Nephron (organoid): ENCODE measurements around the gene DPYD.
"Not testable (repeated sequence)": the region's sequence is repeated elsewhere in the genome, so short reads cannot be mapped to it uniquely, and the experiment has no call there.

Experiments used
- H3K27ac Mint-ChIP-seq, 3 experiments: 2 replicates each; pipeline ENCODE4 v1.8.0; 2020; ENCODE audit warnings: mixed read lengths in 3 of 3, mild to moderate bottlenecking in 2 of 3, moderate library complexity in 1 of 3
- H3K27me3 Mint-ChIP-seq: 2 replicates; pipeline ENCODE4 v1.8.0; 2021; ENCODE audit warnings: low read depth, mild to moderate bottlenecking, moderate library complexity, mixed read lengths
- H3K36me3 Mint-ChIP-seq: 2 replicates; pipeline ENCODE4 v1.8.0; 2020; ENCODE audit warnings: low read depth, mixed read lengths
- H3K4me1 Mint-ChIP-seq: 2 replicates; pipeline ENCODE4 v1.8.0; 2020; ENCODE audit warnings: mixed read lengths
- H3K4me3 Mint-ChIP-seq, 3 experiments: 2 replicates each; pipeline ENCODE4 v1.8.0; 2020; ENCODE audit warnings: mild to moderate bottlenecking in 3 of 3, mixed read lengths in 3 of 3, moderate library complexity in 2 of 3
- H3K9me3 Mint-ChIP-seq: 2 replicates; pipeline ENCODE4 v1.8.0; 2020; ENCODE audit warnings: mixed read lengths
- CTCF ChIP-seq, 3 experiments: fragments of 200-600 bp; sonication (generic); IDR thresholded peaks; one replicate each; pipeline ENCODE4 v1.5.0; 2021; ENCODE audit warnings: antibody characterized with exemption in 3 of 3; ENCODE audit not compliant: unreplicated experiment in 3 of 3

Gene DPYD

GRCh38 chr1:97245026-97245425, 675.8 kb downstream of the DPYD start:
- H3K4me1 Mint-ChIP-seq: no peaks in the 10 kb centered on the region
- TF ChIP-seq CTCF (IDR thresholded peaks at IDR 0.05; ENCODE audit: unreplicated experiment in 3 of 3): no peak
- no peaks in the 10 kb centered on the region for H3K36me3 Mint-ChIP-seq
- H3K27ac Mint-ChIP-seq: no peak overlapping the region
- no peaks in the 10 kb centered on the region for H3K9me3 Mint-ChIP-seq
- H3K4me3 Mint-ChIP-seq: no peak overlapping the region
- no peaks in the 10 kb centered on the region for H3K27me3 Mint-ChIP-seq

GRCh38 chr1:97243973-97244560, 676.8 kb downstream of the DPYD start:
- H3K4me3 Mint-ChIP-seq: no peak overlapping the region
- peak; percentile 50 to 65 (median 53) for TF ChIP-seq CTCF (IDR thresholded peaks at IDR 0.05; ENCODE audit: unreplicated experiment in 3 of 3)
- H3K4me1 Mint-ChIP-seq: no peaks in the 10 kb centered on the region
- no peaks in the 10 kb centered on the region for H3K27me3 Mint-ChIP-seq
- no peaks in the 10 kb centered on the region for H3K9me3 Mint-ChIP-seq
- no peak overlapping the region for H3K27ac Mint-ChIP-seq
- no peaks in the 10 kb centered on the region for H3K36me3 Mint-ChIP-seq

GRCh38 chr1:97238816-97239215, 682.0 kb downstream of the DPYD start:
- Mint-ChIP-seq H3K27ac (no peak overlapping the region), H3K9me3 (no peaks in the 10 kb centered on the region), H3K36me3 (no peaks in the 10 kb centered on the region), H3K4me1 (no peaks in the 10 kb centered on the region), H3K4me3 (no peak overlapping the region), H3K27me3 (no peaks in the 10 kb centered on the region)
- TF ChIP-seq CTCF (IDR thresholded peaks at IDR 0.05; ENCODE audit: unreplicated experiment in 3 of 3): no peak

- not testable (repeated sequence) for H3K27me3 Mint-ChIP-seq, H3K4me3 Mint-ChIP-seq, H3K27ac Mint-ChIP-seq, H3K36me3 Mint-ChIP-seq, H3K4me1 Mint-ChIP-seq, H3K9me3 Mint-ChIP-seq
Measured at GRCh38 chr1:97231354-97231753, 689.5 kb downstream of the DPYD start.

GRCh38 chr1:97212671-97213070, 708.2 kb downstream of the DPYD start:
- H3K9me3 Mint-ChIP-seq: no peaks in the 10 kb centered on the region
- H3K36me3 Mint-ChIP-seq: no peaks in the 10 kb centered on the region
- no peak overlapping the region for H3K27ac Mint-ChIP-seq
- H3K4me3 Mint-ChIP-seq: no peak overlapping the region
- H3K4me1 Mint-ChIP-seq: no peaks in the 10 kb centered on the region
- no peaks in the 10 kb centered on the region for H3K27me3 Mint-ChIP-seq
- TF ChIP-seq CTCF (IDR thresholded peaks at IDR 0.05; ENCODE audit: unreplicated experiment in 3 of 3): no peak

- H3K4me1 Mint-ChIP-seq: no peaks in the 10 kb centered on the region
- no peaks in the 10 kb centered on the region for H3K27me3 Mint-ChIP-seq
- no peak for TF ChIP-seq CTCF (IDR thresholded peaks at IDR 0.05; ENCODE audit: unreplicated experiment in 3 of 3)
- no peaks in the 10 kb centered on the region for H3K9me3 Mint-ChIP-seq
- H3K27ac Mint-ChIP-seq: no peak overlapping the region
- H3K4me3 Mint-ChIP-seq: no peak overlapping the region
- no peaks in the 10 kb centered on the region for H3K36me3 Mint-ChIP-seq
Measured at GRCh38 chr1:97210307-97210706, 710.5 kb downstream of the DPYD start.
